Natural killer cell (primary cell): ENCODE results near the gene COL5A1. TPM values are rescaled to one million over a fixed set of nuclear protein-coding genes. Genes with fewer than 3 reads are reported as not detected.

Experiments
- ATAC-seq, 3 donors: fragments of 150-1000 bp in 2 of 3; fragments of 200-7000 bp in 1 of 3; cut with Tn5 transposase; 1 replicate in 1 of 3; 2 replicates in 2 of 3; pipeline ENCODE4 v1.10.0; 2021; ENCODE audit warnings: mild to moderate bottlenecking in 2 of 3, moderate library complexity in 2 of 3
- DNase-seq, 2 donors: peaks; one replicate each; pipeline versions ENCODE4 v3.0.0 to v3.0.0-alpha.2; 2013 to 2021; ENCODE audit warnings: mixed read lengths in 1 of 2
- H3K27ac ChIP-seq: one replicate; pipeline ENCODE4 v1.5.1; 2013; ENCODE audit warnings: mild to moderate bottlenecking, low read length
- H3K27me3 ChIP-seq: one replicate; pipeline ENCODE4 v1.6.1; 2013; ENCODE audit warnings: low read length; ENCODE audit not compliant: control insufficient read depth, insufficient read depth
- H3K36me3 ChIP-seq: one replicate; pipeline ENCODE4 v1.6.1; 2013; ENCODE audit warnings: low read length; ENCODE audit not compliant: control insufficient read depth, insufficient read depth
- H3K4me1 ChIP-seq: one replicate; pipeline ENCODE4 v1.6.1; 2013; ENCODE audit warnings: low read length; ENCODE audit not compliant: control insufficient read depth, insufficient read depth
- H3K4me3 ChIP-seq: one replicate; pipeline ENCODE4 v1.5.1; 2013; ENCODE audit warnings: low read length
- H3K9me3 ChIP-seq: one replicate; pipeline ENCODE4 v1.6.1; 2013; ENCODE audit warnings: low read length; ENCODE audit not compliant: control insufficient read depth, insufficient read depth
- H3K27ac Mint-ChIP-seq, 2 donors: one replicate each; pipeline ENCODE4 v1.8.0; 2022; ENCODE audit warnings: mild to moderate bottlenecking in 2 of 2, mixed read lengths in 2 of 2, moderate library complexity in 1 of 2
- H3K27me3 Mint-ChIP-seq, 2 donors: one replicate each; pipeline ENCODE4 v1.8.0; 2022; ENCODE audit warnings: low read depth in 2 of 2, mixed read lengths in 2 of 2
- H3K36me3 Mint-ChIP-seq: one replicate; pipeline ENCODE4 v1.8.0; 2022; ENCODE audit warnings: mixed read lengths
- H3K4me1 Mint-ChIP-seq, 2 donors: one replicate each; pipeline ENCODE4 v1.8.0; 2022; ENCODE audit warnings: mixed read lengths in 2 of 2
- H3K4me3 Mint-ChIP-seq: one replicate; pipeline ENCODE4 v1.8.0; 2022; ENCODE audit warnings: mild to moderate bottlenecking, moderate library complexity, mixed read lengths
- H3K9me3 Mint-ChIP-seq, 2 donors: one replicate each; pipeline ENCODE4 v1.8.0; 2022; ENCODE audit warnings: mixed read lengths in 2 of 2
- CTCF ChIP-seq: fragments of 200-600 bp; IDR thresholded peaks from one replicate; pipeline ENCODE4 v1.8.0; 2022; ENCODE audit warnings: antibody characterized with exemption
- WGBS: methylation state at CpG from one replicate; pipeline ENCODE4 v1.1.7; 2013; ENCODE audit warnings: missing lambda C conversion rate; ENCODE audit not compliant: insufficient coverage; 5-methylcytosine and 5-hydroxymethylcytosine counted together
- intact Hi-C: fragments of 100-400 bp; cut with micrococcal nuclease; formaldehyde crosslinking; loops from one replicate; pipeline ENCODE4 v1.14.2; 2022
- total RNA-seq, 4 donors: library from RNA; stranded (reverse); fragments of 120-200 nt in 1 of 4; gene quantifications; one replicate each; pipeline versions ENCODE4 v1.2.3 to v1.2.4, GENCODE V29; 2013 to 2022

COL5A1 gene
- total RNA-seq, 3 donors from 2014 or later (not counting 1 experiment from before 2014, with no cell fraction given), result 0.11 to 0.28 (median 0.23) TPM

- no peaks in the 10 kb centered on the region for H3K36me3 ChIP-seq
- H3K9me3 ChIP-seq, result no peaks in the 10 kb centered on the region
- no peaks in the 10 kb centered on the region for H3K4me1 Mint-ChIP-seq
- no peaks in the 10 kb centered on the region for H3K9me3 Mint-ChIP-seq
- no peak overlapping the region for H3K4me3 ChIP-seq
- no peak for TF ChIP-seq CTCF
- no peaks in the 10 kb centered on the region for H3K27me3 ChIP-seq
- no peak overlapping the region for H3K27ac Mint-ChIP-seq
- WGBS, result 43% methylated on average over 1 of the region's 1 CpG
- H3K4me3 Mint-ChIP-seq, result no peak overlapping the region
- H3K36me3 Mint-ChIP-seq, result no peaks in the 10 kb centered on the region
- intact Hi-C loops, result no loop called here
- no peaks in the 10 kb centered on the region for H3K4me1 ChIP-seq
- peaks cover 2 to 17% of the 10 kb centered on the region in 2 donors for H3K27me3 Mint-ChIP-seq
- ATAC-seq, result no peak
- H3K27ac ChIP-seq, result no peak overlapping the region
- DNase-seq, result no peak
Measured at GRCh38 chr9:134875371-134875770, 233.8 kb downstream of the COL5A1 start.

GRCh38 chr9:134877541-134877940, 235.9 kb downstream of the COL5A1 start:
- no peaks in the 10 kb centered on the region for H3K9me3 Mint-ChIP-seq
- Histone ChIP-seq H3K4me3 (no peak overlapping the region), H3K4me1 (no peaks in the 10 kb centered on the region), H3K27ac (no peak overlapping the region), H3K9me3 (no peaks in the 10 kb centered on the region), H3K27me3 (no peaks in the 10 kb centered on the region), H3K36me3 (no peaks in the 10 kb centered on the region)
- no peak for TF ChIP-seq CTCF
- DNase-seq (no peak), ATAC-seq (no peak)
- 96% methylated on average over 3 of the region's 4 CpGs for WGBS
- intact Hi-C loops, result no loop called here
- H3K27ac Mint-ChIP-seq, result no peak overlapping the region
- peaks cover 2 to 18% of the 10 kb centered on the region in 2 donors for H3K27me3 Mint-ChIP-seq
- no peak overlapping the region for H3K4me3 Mint-ChIP-seq
- H3K4me1 Mint-ChIP-seq, result no peaks in the 10 kb centered on the region
- H3K36me3 Mint-ChIP-seq, result no peaks in the 10 kb centered on the region

DNA sequence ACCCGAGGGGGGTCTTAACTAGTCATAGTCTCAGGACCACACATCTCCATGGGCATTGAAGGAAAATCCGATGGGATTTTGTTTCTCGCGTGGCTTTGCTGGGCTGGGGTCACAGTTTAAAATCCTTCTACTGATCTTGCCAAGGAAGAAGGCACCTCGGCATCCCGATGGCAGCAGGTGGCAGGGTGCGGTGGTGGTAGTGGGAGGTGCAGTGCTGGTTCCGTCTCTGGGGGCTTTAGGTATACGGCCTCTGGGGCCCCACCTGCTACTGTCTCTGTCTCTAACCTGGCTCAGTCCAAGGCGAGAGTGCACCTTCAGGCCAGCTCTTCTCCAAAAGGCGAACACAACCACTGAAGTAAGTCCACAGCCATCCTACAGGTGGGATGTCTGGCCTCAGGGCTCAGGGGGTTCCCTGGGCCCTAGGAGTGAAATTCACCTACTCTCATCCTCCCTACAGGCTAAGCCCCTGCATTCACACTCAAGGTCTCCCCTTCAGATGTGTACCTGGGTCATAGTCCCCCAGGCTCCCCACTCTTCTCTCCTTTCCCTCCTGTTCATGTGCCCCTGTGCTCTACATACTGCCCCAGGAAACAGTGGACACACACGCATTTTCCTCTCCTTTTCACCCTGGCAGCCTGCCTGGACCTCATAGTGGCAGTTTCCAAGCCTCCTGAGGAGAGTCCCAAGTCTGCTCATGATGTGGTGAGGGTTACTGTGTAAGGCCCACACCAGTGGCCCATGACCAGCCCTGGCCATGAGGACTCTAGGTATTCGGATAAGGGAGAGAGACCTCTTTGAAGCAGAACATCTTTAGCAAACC, 238.3 kb downstream of the COL5A1 start:
- intact Hi-C loops, result no loop called here
- no peaks in the 10 kb centered on the region for H3K9me3 ChIP-seq
- no peaks in the 10 kb centered on the region for H3K27me3 ChIP-seq
- no peak overlapping the region for H3K4me3 ChIP-seq
- ATAC-seq (no peak), DNase-seq (no peak)
- Mint-ChIP-seq H3K36me3 (no peaks in the 10 kb centered on the region), H3K9me3 (no peaks in the 10 kb centered on the region), H3K4me3 (no peak overlapping the region), H3K27me3 (peaks cover 2 to 18% of the 10 kb centered on the region in 2 donors), H3K27ac (no peak overlapping the region), H3K4me1 (no peaks in the 10 kb centered on the region)
- TF ChIP-seq CTCF, result no peak
- H3K4me1 ChIP-seq, result no peaks in the 10 kb centered on the region
- no peaks in the 10 kb centered on the region for H3K36me3 ChIP-seq
- H3K27ac ChIP-seq, result no peak overlapping the region
- WGBS, result 90% methylated on average over 13 of the region's 13 CpGs
